ENCODE data around the gene CCL1.
A peak's percentile ranks its signal among the peaks of the same experiment; 100 is the strongest.

Gene CCL1, protein sequence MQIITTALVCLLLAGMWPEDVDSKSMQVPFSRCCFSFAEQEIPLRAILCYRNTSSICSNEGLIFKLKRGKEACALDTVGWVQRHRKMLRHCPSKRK

DNA sequence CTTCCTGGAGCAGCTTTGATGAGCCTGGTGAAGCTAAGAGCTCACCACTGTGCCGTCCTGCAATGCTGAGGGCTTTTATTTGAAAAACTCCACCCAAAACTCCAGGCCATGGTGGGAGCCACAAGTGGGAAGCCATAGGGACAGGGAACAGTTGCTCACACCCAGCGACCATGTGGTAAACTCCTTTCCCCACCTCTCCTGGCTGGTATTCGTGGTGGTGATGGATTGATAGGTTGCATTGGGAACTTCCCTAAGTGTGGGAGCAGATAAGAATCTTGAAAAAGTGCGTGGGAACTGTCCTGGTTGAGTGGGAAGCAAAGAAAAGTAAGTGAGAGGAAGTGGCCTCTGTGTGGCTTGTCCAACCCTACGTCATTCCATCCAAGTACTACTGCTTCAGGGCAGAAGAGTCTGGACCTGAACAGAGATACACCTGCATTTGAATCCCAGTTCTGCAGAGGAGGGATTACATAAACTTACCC, at the start of gene CCL1:
TSS of gene CCL1 (minus strand) at position 51 of the 479 bp plus-strand sequence. CDS start 72 bp downstream, outside the sequence.
- no peak for DNase-seq

GRCh38 chr17:34412534-34412933, 49.5 kb upstream of the CCL1 start:
- DNase-seq = no peak

- DNase-seq = no peak
Observed at GRCh38 chr17:34411646-34412421, 48.8 kb upstream of the CCL1 start.

DNA sequence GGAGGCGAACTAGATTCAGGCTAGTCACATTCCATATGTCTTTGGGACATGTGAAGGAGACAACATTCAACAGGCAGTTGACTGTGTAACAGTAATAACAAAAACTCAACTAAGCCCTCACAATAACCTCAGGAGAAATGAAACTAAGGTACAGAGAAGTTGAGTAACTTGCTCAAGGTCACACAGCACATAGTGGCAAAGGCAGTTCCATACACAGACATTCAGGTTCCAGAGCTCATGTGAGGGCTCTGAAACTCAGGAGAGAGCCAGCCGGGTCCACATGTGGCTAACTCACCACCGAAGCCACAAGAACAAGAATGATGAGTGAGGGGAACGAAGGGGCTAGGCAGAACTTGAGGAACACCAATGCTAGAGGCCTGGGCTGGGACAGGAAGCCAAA, 46.3 kb upstream of the CCL1 start:
- DNase-seq = no peak

GRCh38 chr17:34408439-34408838, 45.4 kb upstream of the CCL1 start:
- DNase-seq = no peak

- DNase-seq = no peak
Observed at GRCh38 chr17:34406226-34406625, 43.2 kb upstream of the CCL1 start.

DNA sequence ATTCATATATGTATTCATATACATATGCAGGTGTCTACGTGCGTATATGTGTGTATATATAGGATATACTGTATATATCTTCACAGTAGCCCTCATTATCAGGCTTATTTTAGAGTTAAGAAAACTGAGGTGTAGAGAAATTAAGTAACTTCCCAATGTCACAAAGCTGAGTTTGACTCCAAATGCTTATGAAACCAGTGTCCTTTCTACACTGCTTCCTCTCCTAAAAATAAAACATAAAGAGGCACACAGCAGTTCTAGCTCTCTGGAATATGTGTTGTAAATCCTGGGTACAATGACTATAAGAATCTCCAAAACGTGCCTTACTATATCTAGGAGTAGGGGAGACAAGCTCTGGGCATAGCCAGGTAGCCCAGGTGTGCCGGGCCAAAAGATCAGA, 40.0 kb upstream of the CCL1 start:
- no peak for DNase-seq

- no peak for DNase-seq
Observed at GRCh38 chr17:34401165-34401564, 38.1 kb upstream of the CCL1 start.

DNA sequence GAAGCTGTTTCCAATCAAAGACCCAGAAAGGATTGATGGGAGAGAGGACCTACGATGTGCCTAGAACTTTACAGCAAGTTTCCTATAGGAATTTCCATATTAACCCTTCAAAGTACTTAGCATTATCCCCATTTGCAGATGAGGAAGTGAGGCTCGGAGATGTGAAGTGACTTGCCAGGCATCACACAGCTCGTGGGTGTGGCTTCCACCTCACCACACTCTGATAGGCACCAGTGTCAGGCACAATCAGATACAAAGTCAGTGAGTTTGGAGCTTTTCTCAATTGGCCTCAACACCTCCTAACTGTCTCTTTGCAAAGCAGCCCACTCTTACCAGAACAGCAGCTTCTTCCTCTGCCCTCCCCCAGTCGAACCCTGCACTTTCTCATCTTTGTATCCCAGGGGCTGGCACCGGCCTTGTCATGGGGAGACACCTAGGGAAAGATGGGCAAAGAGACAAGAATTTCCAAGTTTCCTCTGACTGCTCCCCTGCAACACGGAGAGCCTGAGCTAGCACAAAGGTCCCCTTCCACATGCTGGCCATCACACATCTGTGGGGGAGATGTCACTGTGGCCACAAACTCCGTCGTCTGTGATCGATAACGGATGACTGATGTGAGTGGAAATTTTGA, 37.4 kb upstream of the CCL1 start:
- DNase-seq = no peak

- no peak for DNase-seq
Observed at GRCh38 chr17:34399725-34400124, 36.7 kb upstream of the CCL1 start.

- peak; percentile 19 for DNase-seq
Observed at GRCh38 chr17:34398990-34399389, 36.0 kb upstream of the CCL1 start.

GRCh38 chr17:34397265-34397664, 34.2 kb upstream of the CCL1 start:
- no peak for DNase-seq

DNA sequence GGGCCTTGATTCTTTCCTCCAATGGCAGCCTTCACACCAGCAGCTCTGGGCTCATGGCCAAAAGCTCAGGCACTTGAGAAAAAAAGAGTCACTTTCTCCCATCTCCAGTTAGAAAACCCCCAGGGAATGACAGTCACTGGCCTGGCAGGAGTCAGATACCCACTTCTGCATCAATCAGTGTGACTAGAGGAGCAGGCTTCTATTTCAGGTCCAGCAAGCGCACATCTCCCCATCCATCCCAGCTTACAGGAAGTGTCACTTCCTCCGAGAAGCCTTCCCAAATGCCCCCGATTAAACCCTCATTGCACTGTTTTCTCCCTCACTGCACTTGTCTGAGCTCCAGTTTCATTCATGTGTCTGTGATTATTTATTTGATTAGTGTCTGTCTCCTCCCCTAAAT, 30.4 kb upstream of the CCL1 start:
- DNase-seq = no peak

- DNase-seq = no peak
Observed at GRCh38 chr17:34391241-34391640, 28.2 kb upstream of the CCL1 start.

DNA sequence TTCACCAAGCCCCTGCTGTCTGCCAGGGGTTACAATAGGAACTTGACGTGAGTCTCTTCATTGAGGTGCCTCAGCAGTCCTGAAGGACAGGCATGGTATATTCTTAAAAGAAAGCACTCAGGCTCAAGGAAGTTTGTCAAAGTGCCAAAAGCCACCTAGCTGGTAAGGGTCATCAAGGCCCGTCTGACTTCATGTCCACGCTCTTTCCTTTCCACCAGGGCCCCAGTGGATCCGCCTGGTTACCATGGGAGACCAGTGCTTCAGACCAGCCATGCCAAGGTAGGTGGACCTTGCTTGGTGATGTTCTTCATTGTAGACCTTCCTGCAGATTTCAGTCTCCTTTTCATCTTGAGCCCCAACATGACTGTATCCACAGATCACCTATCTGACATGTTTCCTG, 27.6 kb upstream of the CCL1 start:
- no peak for DNase-seq

GRCh38 chr17:34389126-34389750, 26.2 kb upstream of the CCL1 start:
- no peak for DNase-seq

GRCh38 chr17:34387566-34387965, 24.5 kb upstream of the CCL1 start:
- no peak for DNase-seq

DNA sequence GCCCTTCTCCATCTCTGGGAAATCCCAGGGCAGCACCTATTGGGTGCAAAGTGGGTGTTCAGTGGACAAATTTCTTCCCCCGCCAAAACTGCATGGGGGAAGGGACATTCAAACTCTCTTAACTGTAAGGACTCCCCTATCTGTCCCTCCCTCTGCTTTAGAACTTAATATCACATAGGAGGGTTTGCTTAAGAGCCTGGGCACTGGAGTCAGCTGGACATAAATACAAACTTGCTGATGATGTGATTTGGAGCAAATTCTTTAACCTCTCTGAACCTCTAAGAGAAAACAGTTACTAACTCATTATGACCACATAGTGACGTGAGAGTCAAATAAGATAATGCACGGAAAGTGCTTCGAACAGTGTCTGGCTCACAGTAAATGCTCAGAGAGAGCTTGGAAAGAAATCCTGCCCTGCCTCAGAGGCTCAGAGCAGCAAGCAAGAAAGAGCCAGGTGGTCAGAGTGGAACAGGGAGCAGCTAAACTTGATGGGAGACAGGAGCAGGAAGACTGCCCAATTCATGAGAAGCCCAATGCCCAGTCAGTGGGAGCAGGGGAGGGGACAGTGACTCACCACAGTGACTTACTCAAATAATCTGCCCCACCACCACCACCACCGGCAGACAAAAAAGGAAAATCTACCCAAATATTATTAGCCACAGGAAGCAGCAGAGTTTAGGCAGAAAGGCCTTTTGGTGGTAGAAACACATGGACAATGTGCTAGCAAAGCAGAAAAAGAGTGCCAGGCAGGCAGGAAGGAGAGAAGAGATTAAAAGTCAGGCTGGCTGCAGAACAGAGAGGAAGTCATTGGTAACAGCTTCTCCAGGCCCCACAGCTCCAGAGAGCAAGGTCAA, 23.9 kb upstream of the CCL1 start:
- no peak for DNase-seq

DNA sequence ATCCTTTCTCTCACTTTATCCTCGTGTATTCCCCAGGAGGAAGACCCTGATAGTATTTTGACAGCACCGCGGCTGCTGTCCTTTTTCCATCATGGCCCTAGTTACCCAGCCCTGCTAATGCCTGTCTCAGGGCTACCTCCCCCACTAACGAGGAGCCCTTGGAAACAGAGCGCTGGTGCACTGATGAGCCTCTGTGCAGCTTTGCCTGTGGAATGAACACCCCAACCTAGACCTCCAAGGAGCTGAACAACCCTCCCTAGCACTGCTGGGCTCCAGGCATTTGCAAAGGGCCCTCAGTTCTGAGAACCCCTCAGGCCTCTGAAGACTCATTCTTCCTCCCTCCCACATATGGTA, 23.3 kb upstream of the CCL1 start:
- DNase-seq = no peak

DNA sequence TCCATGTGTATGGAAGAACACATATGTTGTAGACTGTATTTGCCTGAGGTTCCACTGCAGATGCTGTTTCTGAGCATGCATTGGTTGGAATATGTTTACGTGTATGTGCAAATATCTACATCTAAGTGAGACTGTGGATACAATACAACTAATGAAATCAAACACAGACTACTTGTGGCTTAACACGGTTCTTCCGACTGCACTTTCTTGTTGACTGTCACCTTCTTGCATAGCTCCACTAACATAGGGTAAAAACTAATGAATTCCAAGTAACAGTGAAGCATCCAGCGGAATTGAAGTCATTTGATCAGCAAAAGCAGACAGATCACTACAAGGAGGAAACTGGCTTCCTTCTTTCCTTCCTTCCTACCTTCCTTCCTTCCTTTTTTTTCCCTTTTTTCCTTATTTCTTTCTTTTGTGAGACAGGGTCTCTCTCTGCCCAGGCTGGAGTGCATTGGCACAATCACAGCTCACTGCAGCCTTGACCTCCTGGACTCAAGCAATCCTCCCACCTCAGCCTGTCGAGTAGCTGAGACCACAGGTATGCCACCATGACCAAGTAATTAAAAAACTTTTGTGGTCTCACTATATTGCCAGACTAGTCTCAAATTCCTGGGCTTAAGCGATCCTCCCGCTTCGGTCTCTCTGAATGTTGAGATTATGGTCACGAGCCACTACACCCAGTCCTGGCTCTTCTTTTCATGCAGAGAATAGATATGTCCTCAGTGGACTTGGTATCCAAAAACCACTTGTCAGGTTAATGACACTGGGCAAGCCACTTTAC, 22.0 kb upstream of the CCL1 start:
- DNase-seq = no peak

DNA sequence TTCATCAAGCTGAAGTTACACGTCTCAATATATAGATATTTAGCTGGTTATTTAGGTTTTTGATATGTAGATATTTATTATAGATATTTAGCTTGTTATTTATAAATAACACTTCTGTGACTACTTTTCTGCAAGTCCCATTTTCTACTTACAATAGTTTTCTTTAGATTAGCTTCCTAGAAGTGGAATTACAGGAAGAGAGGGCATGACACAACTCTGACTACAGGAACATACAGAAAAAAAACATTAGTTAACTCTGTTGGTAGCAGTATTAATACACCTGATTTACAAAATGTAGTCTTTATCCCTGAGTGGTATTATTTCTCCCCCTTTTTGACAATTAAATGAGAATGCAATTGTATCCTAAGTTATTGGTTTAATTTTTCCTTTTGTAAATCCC, 21.2 kb upstream of the CCL1 start:
- no peak for DNase-seq

GRCh38 chr17:34383216-34383615, 20.2 kb upstream of the CCL1 start:
- no peak for DNase-seq

Data from SIG-M5 (cell line).